ENCODE data around the gene UBE4B.
A peak's percentile ranks its signal among the peaks of the same experiment; 100 is the strongest.
"Not testable (repeated sequence)": the region's sequence is repeated elsewhere in the genome, so short reads cannot be mapped to it uniquely, and the experiment has no call there.

UBE4B gene

GRCh38 chr1:10213186-10213705, 180.5 kb downstream of the UBE4B start:
- TF ChIP-seq CTCF (IDR thresholded peaks at IDR 0.05; ENCODE audit: low read depth, low read length): no peak
- H3K4me3 ChIP-seq (ENCODE audit: low read depth, low read length): no peak overlapping the region
- in situ Hi-C loops (cut with HindIII; ENCODE audit: low sequenced_read_pairs): no loop called here
- DNase-seq (ENCODE audit: low read depth, low spot score): no peak

DNA sequence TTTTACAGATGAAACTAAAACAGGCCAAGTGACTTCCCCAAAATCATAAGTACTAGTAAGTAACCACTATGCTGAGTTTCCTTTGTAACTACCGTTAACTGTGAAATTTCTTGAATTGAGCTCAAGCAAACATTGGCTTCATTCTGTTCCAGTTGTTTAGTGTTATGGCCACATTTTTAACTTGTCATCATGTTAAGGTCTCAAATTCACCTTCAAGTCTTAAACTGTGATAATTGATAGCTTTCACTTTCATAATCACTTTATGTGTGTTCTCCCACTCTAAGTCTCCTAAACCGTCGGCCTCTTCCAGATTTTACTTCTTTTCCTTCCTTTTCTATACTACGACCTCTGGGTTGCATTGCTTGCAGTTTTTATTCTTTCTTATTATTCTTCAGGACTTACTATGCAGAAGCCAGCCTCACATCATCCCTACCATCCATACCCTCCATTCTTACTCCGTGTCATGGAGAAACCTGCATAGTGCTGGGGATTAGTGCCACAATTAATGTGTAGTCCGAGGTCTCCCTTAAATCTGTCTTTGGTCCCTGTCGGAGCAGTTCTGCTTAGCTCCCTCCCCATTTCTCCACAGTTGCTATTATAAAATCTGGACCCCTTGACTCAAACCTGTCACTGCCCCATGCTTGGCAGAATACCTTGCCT, 183.5 kb downstream of the UBE4B start:
- DNase-seq (ENCODE audit: low read depth, low spot score): no peak
- no peak overlapping the region for H3K4me3 ChIP-seq (ENCODE audit: low read depth, low read length)
- in situ Hi-C loops (cut with HindIII; ENCODE audit: low sequenced_read_pairs): no loop called here
- no peak for TF ChIP-seq CTCF (IDR thresholded peaks at IDR 0.05; ENCODE audit: low read depth, low read length)

DNA sequence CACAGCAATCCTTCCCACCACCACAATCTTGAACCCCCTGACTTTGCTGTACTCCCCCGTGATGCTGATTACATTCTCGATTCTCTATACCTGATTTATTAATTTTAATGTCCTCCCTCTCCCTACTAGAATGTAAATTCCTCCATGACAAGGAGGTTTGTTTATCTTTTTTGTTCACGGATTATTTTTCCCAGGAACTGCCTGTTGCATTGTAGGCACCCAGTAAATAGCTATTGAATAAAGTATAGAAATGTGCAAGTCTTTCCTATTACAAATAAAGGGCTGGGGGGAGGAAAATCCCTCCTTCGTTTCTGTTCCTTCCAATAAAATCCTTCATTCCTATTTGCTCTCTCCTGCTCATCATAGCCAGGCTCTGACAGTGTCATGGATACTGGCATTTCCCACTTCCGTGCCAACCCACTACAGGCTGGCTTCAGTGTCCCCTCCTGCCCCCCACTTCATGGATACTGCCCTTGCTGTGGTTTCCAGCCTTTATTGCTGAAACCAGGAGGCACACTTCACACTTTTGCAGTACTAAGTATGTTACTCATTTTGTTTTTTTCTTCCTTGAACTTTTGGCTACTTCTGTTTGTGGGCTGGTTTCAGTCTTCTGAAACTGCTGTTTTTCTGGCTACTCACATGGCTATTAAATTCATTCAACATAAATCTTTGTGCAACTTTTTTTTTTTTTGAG, 185.1 kb downstream of the UBE4B start:
- TF ChIP-seq CTCF (IDR thresholded peaks at IDR 0.05; ENCODE audit: low read depth, low read length): no peak
- DNase-seq (ENCODE audit: low read depth, low spot score): peak; percentile 49
- H3K4me3 ChIP-seq (ENCODE audit: low read depth, low read length): no peak overlapping the region
- in situ Hi-C loops (cut with HindIII; ENCODE audit: low sequenced_read_pairs): no loop called here

DNA sequence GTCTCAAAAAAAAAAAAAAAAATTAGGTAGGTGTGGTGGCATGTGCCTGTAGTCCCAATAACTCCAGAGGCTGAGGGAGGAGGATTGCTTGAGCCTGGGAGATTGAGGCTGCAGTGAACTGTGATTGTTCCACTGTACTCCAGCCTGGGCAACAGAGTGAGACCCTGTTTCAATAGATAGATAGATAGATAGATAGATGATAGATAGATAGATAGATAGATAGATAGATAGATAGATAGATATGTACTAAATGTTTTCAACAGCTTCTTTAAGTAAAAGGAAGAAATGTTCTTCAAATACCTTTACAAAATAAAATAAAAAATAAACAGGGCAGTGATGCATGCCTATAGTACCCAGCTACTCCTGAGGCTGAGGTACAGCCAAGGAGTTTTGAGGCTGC, 187.4 kb downstream of the UBE4B start:
- TF ChIP-seq CTCF (IDR thresholded peaks at IDR 0.05; ENCODE audit: low read depth, low read length): no peak
- in situ Hi-C loops (cut with HindIII; ENCODE audit: low sequenced_read_pairs): no loop called here
- no peak overlapping the region for H3K4me3 ChIP-seq (ENCODE audit: low read depth, low read length)
- DNase-seq (ENCODE audit: low read depth, low spot score): no peak

- H3K4me3 ChIP-seq (ENCODE audit: low read depth, low read length); DNase-seq (ENCODE audit: low read depth, low spot score); in situ Hi-C loops (cut with HindIII; ENCODE audit: low sequenced_read_pairs): not testable (repeated sequence)
These were observed 187.9 kb downstream of the UBE4B start for GRCh38 chr1:10220657-10221056.

DNA sequence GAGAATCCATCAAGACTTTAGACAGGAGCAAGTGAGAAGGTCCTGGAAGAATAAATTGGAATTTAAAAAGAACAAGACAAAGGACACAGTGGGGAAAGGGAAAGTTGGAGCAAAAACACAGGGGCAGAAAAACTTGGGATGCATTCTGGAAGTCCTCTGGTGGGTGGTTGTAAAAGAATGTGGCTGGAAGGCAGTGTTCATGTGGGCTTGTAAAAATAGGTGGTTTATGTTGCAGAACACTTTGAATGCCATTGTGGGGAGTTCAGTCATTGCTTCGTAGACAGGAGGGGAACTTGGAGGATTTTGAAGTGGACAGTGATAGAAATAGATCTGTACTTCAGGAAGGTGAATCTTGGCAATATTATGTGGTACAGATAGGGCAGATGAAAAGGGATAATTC, 192.8 kb downstream of the UBE4B start:
- no peak for TF ChIP-seq CTCF (IDR thresholded peaks at IDR 0.05; ENCODE audit: low read depth, low read length)
- peak; percentile 52 for DNase-seq (ENCODE audit: low read depth, low spot score)

GRCh38 chr1:10228528-10228927, 195.8 kb downstream of the UBE4B start:
- TF ChIP-seq CTCF (IDR thresholded peaks at IDR 0.05; ENCODE audit: low read depth, low read length): no peak
- DNase-seq (ENCODE audit: low read depth, low spot score): no peak
- no peak overlapping the region for H3K4me3 ChIP-seq (ENCODE audit: low read depth, low read length)
- in situ Hi-C loops (cut with HindIII; ENCODE audit: low sequenced_read_pairs): no loop called here

More for the DNA sequence above, 192.8 kb downstream of the UBE4B start:
- H3K4me3 ChIP-seq (ENCODE audit: low read depth, low read length): no peak overlapping the region
- in situ Hi-C loops (cut with HindIII; ENCODE audit: low sequenced_read_pairs): no loop called here

All from astrocyte of the spinal cord (primary cell).